GM12873 (cell line): Measurements from ENCODE around the gene DIAPH3.

ENCODE experiments used
- TF ChIP-seq, protein P1 (sequence below): IDR thresholded peaks from 2 replicates; pipeline ENCODE4 v1.5.1; 2012; ENCODE audit warnings: low read depth, mild to moderate bottlenecking, moderate library complexity, low read length, control low read depth; ENCODE audit not compliant: insufficient read depth; ENCODE audit errors: missing control alignments

Gene DIAPH3

GRCh38 chr13:59806801-59807200, 356.9 kb downstream of the DIAPH3 start:
- TF ChIP-seq, protein P1, sequence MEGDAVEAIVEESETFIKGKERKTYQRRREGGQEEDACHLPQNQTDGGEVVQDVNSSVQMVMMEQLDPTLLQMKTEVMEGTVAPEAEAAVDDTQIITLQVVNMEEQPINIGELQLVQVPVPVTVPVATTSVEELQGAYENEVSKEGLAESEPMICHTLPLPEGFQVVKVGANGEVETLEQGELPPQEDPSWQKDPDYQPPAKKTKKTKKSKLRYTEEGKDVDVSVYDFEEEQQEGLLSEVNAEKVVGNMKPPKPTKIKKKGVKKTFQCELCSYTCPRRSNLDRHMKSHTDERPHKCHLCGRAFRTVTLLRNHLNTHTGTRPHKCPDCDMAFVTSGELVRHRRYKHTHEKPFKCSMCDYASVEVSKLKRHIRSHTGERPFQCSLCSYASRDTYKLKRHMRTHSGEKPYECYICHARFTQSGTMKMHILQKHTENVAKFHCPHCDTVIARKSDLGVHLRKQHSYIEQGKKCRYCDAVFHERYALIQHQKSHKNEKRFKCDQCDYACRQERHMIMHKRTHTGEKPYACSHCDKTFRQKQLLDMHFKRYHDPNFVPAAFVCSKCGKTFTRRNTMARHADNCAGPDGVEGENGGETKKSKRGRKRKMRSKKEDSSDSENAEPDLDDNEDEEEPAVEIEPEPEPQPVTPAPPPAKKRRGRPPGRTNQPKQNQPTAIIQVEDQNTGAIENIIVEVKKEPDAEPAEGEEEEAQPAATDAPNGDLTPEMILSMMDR, result no peak

DNA sequence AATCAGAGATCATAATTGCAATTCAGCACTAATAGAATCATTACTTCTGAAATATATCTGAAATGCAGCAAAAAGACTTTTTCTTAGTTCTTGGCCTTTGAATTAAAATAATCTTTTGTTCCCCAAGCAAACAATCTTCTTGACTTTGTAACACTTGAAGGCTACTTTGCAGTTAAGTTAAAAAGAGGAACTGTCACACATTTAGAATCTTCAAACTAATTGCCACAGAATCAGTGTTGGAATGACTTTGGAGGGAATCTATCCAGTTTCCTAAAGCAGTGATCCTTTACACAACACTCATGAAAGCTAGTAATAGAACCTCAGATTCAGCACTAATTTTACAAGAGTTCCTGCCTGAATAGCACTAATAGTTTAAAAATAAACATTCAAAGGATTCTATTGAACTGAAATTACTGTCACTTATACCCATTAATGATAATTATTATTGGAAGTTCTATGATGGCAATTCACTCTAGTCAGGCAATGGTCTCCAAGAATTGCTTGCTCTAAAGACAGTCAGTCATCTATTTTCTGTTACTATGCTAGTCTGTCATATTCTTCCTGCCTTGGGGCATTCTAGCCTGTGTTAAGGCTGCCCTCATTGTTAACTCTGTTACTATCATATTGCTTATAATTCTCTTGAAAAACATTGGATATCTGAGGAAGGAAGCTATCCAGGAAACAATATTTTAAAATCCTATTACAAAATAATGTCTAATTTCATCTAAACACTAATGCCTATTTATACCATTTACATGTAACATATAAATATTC, 362.4 kb downstream of the DIAPH3 start:
- TF ChIP-seq, protein P1, result no peak

- TF ChIP-seq, protein P1, result no peak
Measured at GRCh38 chr13:59793107-59793506, 370.6 kb downstream of the DIAPH3 start.

DNA sequence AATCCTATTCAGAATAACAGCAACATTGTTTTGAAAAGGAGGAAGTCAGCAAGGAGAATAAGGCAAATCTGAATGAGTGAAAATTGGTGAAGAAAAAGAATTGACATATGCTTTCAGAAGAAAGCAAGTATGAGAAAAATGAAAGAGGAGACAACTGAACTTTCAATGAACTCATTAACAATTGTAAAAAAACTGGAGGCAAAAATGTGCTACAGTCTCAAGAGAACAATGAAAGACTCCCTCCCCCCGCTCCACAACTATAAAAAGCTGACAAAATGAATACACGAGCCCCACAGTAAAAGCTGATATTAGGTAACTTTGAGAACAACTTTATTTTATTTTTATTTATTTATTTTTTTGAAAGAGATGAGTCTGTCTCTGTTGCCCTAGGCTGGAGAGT, 373.1 kb downstream of the DIAPH3 start:
- TF ChIP-seq, protein P1, result no peak

GRCh38 chr13:59789558-59789957, 374.2 kb downstream of the DIAPH3 start:
- TF ChIP-seq, protein P1, result no peak

DNA sequence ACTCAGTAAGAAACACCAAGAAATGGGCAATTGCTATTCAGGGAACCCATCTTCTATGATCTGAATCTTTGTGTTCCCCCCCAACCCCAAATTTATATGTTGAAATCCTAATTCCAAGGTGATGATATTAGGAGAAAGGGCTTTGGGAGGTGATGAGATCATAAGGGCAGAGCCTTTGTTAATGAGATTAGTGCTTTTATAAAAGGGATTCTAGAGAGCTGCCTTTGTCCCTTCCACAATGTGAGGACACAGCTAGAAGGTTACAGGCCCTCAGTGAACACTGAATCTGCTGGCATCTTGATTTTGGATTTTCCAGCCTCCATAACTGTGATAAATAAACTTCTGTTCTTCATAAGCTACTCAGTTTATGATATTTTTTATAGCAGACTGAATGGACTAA, 376.0 kb downstream of the DIAPH3 start:
- TF ChIP-seq, protein P1, result no peak

DNA sequence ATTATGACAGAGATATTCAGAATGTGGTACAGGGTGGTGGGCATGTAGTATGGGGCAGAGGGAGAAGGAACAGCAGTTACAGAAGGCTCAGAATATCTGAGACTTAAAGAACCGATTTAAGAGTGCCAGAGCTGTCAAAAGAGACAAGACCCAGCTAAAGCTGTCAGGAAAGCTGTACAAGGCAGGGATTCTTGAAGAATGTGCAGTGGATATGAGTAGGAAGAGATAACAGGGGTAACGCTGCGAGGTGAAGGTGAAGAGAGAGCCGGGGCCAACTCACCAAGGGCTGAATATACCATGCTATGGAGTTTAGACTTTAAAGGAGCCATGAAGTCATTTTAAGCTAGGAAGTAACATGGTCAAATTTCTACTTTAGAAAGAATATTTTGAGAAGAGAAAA, 381.0 kb downstream of the DIAPH3 start:
- TF ChIP-seq, protein P1, result no peak
